ENCODE data around the gene GTF3C5. TPM values are rescaled to one million over a fixed set of nuclear protein-coding genes. Genes with fewer than 3 reads are reported as not detected.
"Not testable (repeated sequence)": the region's sequence is repeated elsewhere in the genome, so short reads cannot be mapped to it uniquely, and the experiment has no call there.

GTF3C5 gene
- total RNA-seq, 3 donors from 2014 or later (not counting 1 experiment from before 2014, with no cell fraction given): 52.6 to 69.2 (median 60.4) TPM

DNA sequence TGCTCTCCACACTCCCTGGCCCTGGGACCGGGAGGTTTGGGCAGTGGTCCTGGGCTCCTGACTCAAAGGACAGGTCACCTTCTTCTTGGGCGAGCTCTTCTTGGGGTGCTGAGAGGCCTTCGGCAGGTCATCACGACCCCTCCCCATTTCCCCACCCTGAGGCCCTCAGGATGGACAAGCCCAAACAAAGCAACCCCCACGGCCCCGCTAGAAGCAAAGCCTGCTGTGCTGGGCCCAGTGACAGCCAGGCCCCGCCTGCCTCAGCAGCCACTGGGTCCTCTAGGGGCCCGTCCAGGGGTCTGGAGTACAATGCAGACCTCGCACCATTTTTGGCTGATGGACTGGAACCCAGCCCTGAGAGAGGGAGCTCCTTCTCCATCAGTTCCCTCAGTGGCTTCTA is 52.9 kb downstream of the GTF3C5 start:
- H3K9me3 Mint-ChIP-seq; intact Hi-C loops (cut with micrococcal nuclease); H3K4me1 ChIP-seq (ENCODE audit: control insufficient read depth, insufficient read depth, low read length); H3K9me3 ChIP-seq (ENCODE audit: control insufficient read depth, insufficient read depth, low read length); H3K4me3 ChIP-seq (ENCODE audit: low read length); H3K27me3 ChIP-seq (ENCODE audit: control insufficient read depth, insufficient read depth, low read length); H3K4me1 Mint-ChIP-seq; H3K36me3 ChIP-seq (ENCODE audit: control insufficient read depth, insufficient read depth, low read length); ATAC-seq; H3K27ac Mint-ChIP-seq; DNase-seq; H3K27me3 Mint-ChIP-seq (ENCODE audit: low read depth in 2 of 2); H3K36me3 Mint-ChIP-seq; H3K4me3 Mint-ChIP-seq; H3K27ac ChIP-seq (ENCODE audit: low read length): not testable (repeated sequence)
- 61% methylated on average over 4 of the region's 9 CpGs for WGBS (ENCODE audit: insufficient coverage)

GRCh38 chr9:133086212-133086860 is 55.5 kb downstream of the GTF3C5 start:
- H3K4me1 Mint-ChIP-seq; ATAC-seq; H3K27me3 Mint-ChIP-seq (ENCODE audit: low read depth in 2 of 2); H3K27ac Mint-ChIP-seq; H3K9me3 ChIP-seq (ENCODE audit: control insufficient read depth, insufficient read depth, low read length); intact Hi-C loops (cut with micrococcal nuclease); H3K27ac ChIP-seq (ENCODE audit: low read length); DNase-seq; H3K27me3 ChIP-seq (ENCODE audit: control insufficient read depth, insufficient read depth, low read length); H3K36me3 Mint-ChIP-seq; H3K4me1 ChIP-seq (ENCODE audit: control insufficient read depth, insufficient read depth, low read length); H3K4me3 Mint-ChIP-seq; H3K9me3 Mint-ChIP-seq; H3K36me3 ChIP-seq (ENCODE audit: control insufficient read depth, insufficient read depth, low read length); H3K4me3 ChIP-seq (ENCODE audit: low read length): not testable (repeated sequence)
- WGBS (ENCODE audit: insufficient coverage): 96% methylated on average over 15 of the region's 17 CpGs

- H3K36me3 ChIP-seq (ENCODE audit: control insufficient read depth, insufficient read depth, low read length): no peaks in the 10 kb centered on the region
Observed at GRCh38 chr9:133086894-133087293, 56.1 kb downstream of the GTF3C5 start.

GRCh38 chr9:133087429-133088145 is 56.8 kb downstream of the GTF3C5 start:
- no peaks in the 10 kb centered on the region for H3K27me3 Mint-ChIP-seq (ENCODE audit: low read depth in 2 of 2)
- Histone ChIP-seq H3K4me1 (ENCODE audit: control insufficient read depth, insufficient read depth, low read length) (no peaks in the 10 kb centered on the region), H3K27ac (ENCODE audit: low read length) (no peak overlapping the region), H3K36me3 (ENCODE audit: control insufficient read depth, insufficient read depth, low read length) (no peaks in the 10 kb centered on the region), H3K27me3 (ENCODE audit: control insufficient read depth, insufficient read depth, low read length) (no peaks in the 10 kb centered on the region), H3K4me3 (ENCODE audit: low read length) (no peak overlapping the region), H3K9me3 (ENCODE audit: control insufficient read depth, insufficient read depth, low read length) (no peaks in the 10 kb centered on the region)
- 90% methylated on average over 6 of the region's 7 CpGs for WGBS (ENCODE audit: insufficient coverage)
- H3K36me3 Mint-ChIP-seq: no peaks in the 10 kb centered on the region
- no peaks in the 10 kb centered on the region for H3K4me1 Mint-ChIP-seq
- intact Hi-C loops (cut with micrococcal nuclease): no loop called here
- H3K27ac Mint-ChIP-seq: peak overlapping the region in 1 of 2 donors; percentile 36
- TF ChIP-seq, protein P1, sequence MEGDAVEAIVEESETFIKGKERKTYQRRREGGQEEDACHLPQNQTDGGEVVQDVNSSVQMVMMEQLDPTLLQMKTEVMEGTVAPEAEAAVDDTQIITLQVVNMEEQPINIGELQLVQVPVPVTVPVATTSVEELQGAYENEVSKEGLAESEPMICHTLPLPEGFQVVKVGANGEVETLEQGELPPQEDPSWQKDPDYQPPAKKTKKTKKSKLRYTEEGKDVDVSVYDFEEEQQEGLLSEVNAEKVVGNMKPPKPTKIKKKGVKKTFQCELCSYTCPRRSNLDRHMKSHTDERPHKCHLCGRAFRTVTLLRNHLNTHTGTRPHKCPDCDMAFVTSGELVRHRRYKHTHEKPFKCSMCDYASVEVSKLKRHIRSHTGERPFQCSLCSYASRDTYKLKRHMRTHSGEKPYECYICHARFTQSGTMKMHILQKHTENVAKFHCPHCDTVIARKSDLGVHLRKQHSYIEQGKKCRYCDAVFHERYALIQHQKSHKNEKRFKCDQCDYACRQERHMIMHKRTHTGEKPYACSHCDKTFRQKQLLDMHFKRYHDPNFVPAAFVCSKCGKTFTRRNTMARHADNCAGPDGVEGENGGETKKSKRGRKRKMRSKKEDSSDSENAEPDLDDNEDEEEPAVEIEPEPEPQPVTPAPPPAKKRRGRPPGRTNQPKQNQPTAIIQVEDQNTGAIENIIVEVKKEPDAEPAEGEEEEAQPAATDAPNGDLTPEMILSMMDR (IDR thresholded peaks at IDR 0.05): no peak
- ATAC-seq (no peak), DNase-seq (no peak)
- no peaks in the 10 kb centered on the region for H3K9me3 Mint-ChIP-seq
- H3K4me3 Mint-ChIP-seq: no peak overlapping the region

More at GRCh38 chr9:133086894-133087293, 56.1 kb downstream of the GTF3C5 start:
- intact Hi-C loops (cut with micrococcal nuclease): no loop called here
- Mint-ChIP-seq H3K9me3 (no peaks in the 10 kb centered on the region), H3K4me1 (no peaks in the 10 kb centered on the region), H3K27ac (no peak overlapping the region), H3K4me3 (no peak overlapping the region), H3K36me3 (no peaks in the 10 kb centered on the region), H3K27me3 (ENCODE audit: low read depth in 2 of 2) (no peaks in the 10 kb centered on the region)
- TF ChIP-seq, protein P1 (IDR thresholded peaks at IDR 0.05): no peak
- DNase-seq (no peak), ATAC-seq (no peak)
- Histone ChIP-seq H3K9me3 (ENCODE audit: control insufficient read depth, insufficient read depth, low read length) (no peaks in the 10 kb centered on the region), H3K27ac (ENCODE audit: low read length) (no peak overlapping the region), H3K4me1 (ENCODE audit: control insufficient read depth, insufficient read depth, low read length) (no peaks in the 10 kb centered on the region), H3K27me3 (ENCODE audit: control insufficient read depth, insufficient read depth, low read length) (no peaks in the 10 kb centered on the region), H3K4me3 (ENCODE audit: low read length) (no peak overlapping the region)
- WGBS (ENCODE audit: insufficient coverage): 87% methylated on average over 15 of the region's 15 CpGs
